HepG2 (cell line): ENCODE data around the gene CCDC97. TPM values are rescaled to one million over a fixed set of nuclear protein-coding genes. Genes with fewer than 3 reads are reported as not detected.
A peak's percentile ranks its signal among the peaks of the same experiment; 100 is the strongest.

Experiments used
- CREB1 ChIP-seq, 2 experiments: fragments of 450-650 bp in 1 of 2; IDR thresholded peaks; 2 replicates each; pipeline ENCODE4 v1.6.1; 2016 to 2017; ENCODE audit warnings: control low read depth in 1 of 2, mild to moderate bottlenecking in 1 of 2, missing compliant biosample characterization in 1 of 2, missing genetic modification characterization in 1 of 2
- DR1 ChIP-seq: sonication (generic); formaldehyde crosslinking; IDR thresholded peaks from 2 replicates; pipeline ENCODE4 v1.8.0; 2021; ENCODE audit warnings: mild to moderate bottlenecking, missing genetic modification reagents, inconsistent platforms
- FOXK1 ChIP-seq: sonication (generic); formaldehyde crosslinking; IDR thresholded peaks from 2 replicates; pipeline ENCODE4 v1.4.0; 2020; ENCODE audit warnings: low read depth, missing genetic modification reagents, borderline replicate concordance
- GTF2F1 ChIP-seq: fragments of 150-350 bp; IDR thresholded peaks from 2 replicates; pipeline ENCODE4 v1.6.1; 2014; ENCODE audit warnings: low read length
- HOXA5 ChIP-seq: sonication (generic); formaldehyde crosslinking; IDR thresholded peaks from 2 replicates; pipeline ENCODE4 v1.4.0; 2020; ENCODE audit warnings: missing genetic modification reagents
- JUNB ChIP-seq: sonication (generic); formaldehyde crosslinking; IDR thresholded peaks from 2 replicates; pipeline ENCODE4 v1.8.0; 2022; ENCODE audit warnings: missing genetic modification reagents, mild to moderate bottlenecking, borderline replicate concordance
- KDM2A ChIP-seq: sonication (generic); formaldehyde crosslinking; IDR thresholded peaks from 2 replicates; pipeline ENCODE4 v1.4.0; 2020; ENCODE audit warnings: low read depth, missing genetic modification reagents, borderline replicate concordance
- MBD4 ChIP-seq: IDR thresholded peaks from 2 replicates; pipeline ENCODE4 v1.6.1; 2012; ENCODE audit warnings: low read length, inconsistent platforms, borderline replicate concordance
- MED13 ChIP-seq: sonication (generic); formaldehyde crosslinking; IDR thresholded peaks from 2 replicates; pipeline ENCODE4 v1.5.0; 2020; ENCODE audit warnings: missing genetic modification reagents
- NFE2 ChIP-seq: sonication (generic); formaldehyde crosslinking; IDR thresholded peaks from 2 replicates; pipeline ENCODE4 v1.4.0; 2020; ENCODE audit warnings: missing genetic modification reagents
- POLR2A ChIP-seq, 2 experiments: IDR thresholded peaks; 2 replicates each; pipeline ENCODE4 v1.6.1; 2011; ENCODE audit warnings: low read depth in 2 of 2, low read length in 2 of 2, mild to moderate bottlenecking in 1 of 2, moderate library complexity in 1 of 2; ENCODE audit not compliant: insufficient read depth in 1 of 2
- PPARG ChIP-seq: conservative IDR thresholded peaks from 2 replicates; pipeline ENCODE4 v1.6.1; 2016; ENCODE audit warnings: missing biosample characterization, missing genetic modification reagents
- PRMT3 ChIP-seq: sonication (generic); formaldehyde crosslinking; IDR thresholded peaks from 2 replicates; pipeline ENCODE4 v1.8.1; 2022; ENCODE audit warnings: low read depth, mild to moderate bottlenecking, moderate library complexity, missing genetic modification reagents, borderline replicate concordance
- RARA ChIP-seq: IDR thresholded peaks from 2 replicates; pipeline ENCODE4 v1.6.1; 2016; ENCODE audit warnings: missing genetic modification reagents, missing compliant biosample characterization
- SIN3A ChIP-seq: IDR thresholded peaks from 2 replicates; pipeline ENCODE4 v1.6.1; 2011; ENCODE audit warnings: low read depth, mild to moderate bottlenecking, control low read depth, low read length, borderline replicate concordance
- TAF1 ChIP-seq: sonication (generic); formaldehyde crosslinking; IDR thresholded peaks from 2 replicates; pipeline ENCODE4 v1.4.0; 2020; ENCODE audit warnings: missing genetic modification reagents
- TSC22D2 ChIP-seq: sonication (generic); formaldehyde crosslinking; IDR thresholded peaks from 2 replicates; pipeline ENCODE4 v1.5.1; 2020; ENCODE audit warnings: missing genetic modification reagents, mild to moderate bottlenecking, borderline replicate concordance
- ZBTB8A ChIP-seq: sonication (generic); formaldehyde crosslinking; IDR thresholded peaks from 2 replicates; pipeline ENCODE4 v1.4.0; 2020; ENCODE audit warnings: mild to moderate bottlenecking, low read depth, missing genetic modification reagents, borderline replicate concordance
- ZNF556 ChIP-seq: sonication (generic); formaldehyde crosslinking; IDR thresholded peaks from 2 replicates; pipeline ENCODE4 v1.4.0; 2020; ENCODE audit warnings: mild to moderate bottlenecking, missing genetic modification reagents, borderline replicate concordance
- ZNF746 ChIP-seq: sonication (generic); formaldehyde crosslinking; IDR thresholded peaks from 2 replicates; pipeline ENCODE4 v1.8.0; 2022; ENCODE audit warnings: mild to moderate bottlenecking, missing genetic modification reagents
- polyA plus RNA-seq, 8 experiments: library from polyadenylated mRNA; depleted of rRNA in 3 of 8; stranded (reverse) in 7 of 8; unstranded in 1 of 8; fragments of >200 nt; fragmentation: Illumina TruSeq in 4 of 8; extraction: Trizol in 4 of 8; gene quantifications; 2 replicates each; pipeline versions ENCODE4 v1.2.1 to v1.2.3, GENCODE V29; 2011 to 2016; ENCODE audit warnings: low read depth in 4 of 8, missing spikeins in 1 of 8, mixed read lengths in 1 of 8; ENCODE audit not compliant: insufficient read depth in 1 of 8
- total RNA-seq, 5 experiments: library from RNA; depleted of rRNA; stranded (reverse); fragments of >200 nt; fragmentation: Illumina TruSeq; extraction: Trizol; gene quantifications; 2 replicates each; pipeline ENCODE4 v1.2.3, GENCODE V29; 2016; ENCODE audit warnings: low read depth in 1 of 5
- TF ChIP-seq, protein P1 (sequence below): IDR thresholded peaks from 2 replicates; pipeline ENCODE4 v1.6.1; 2016; ENCODE audit warnings: mild to moderate bottlenecking
- TF ChIP-seq, protein P2 (sequence below): sonication (generic); formaldehyde crosslinking; IDR thresholded peaks from 2 replicates; pipeline ENCODE4 v1.9.0; 2022; ENCODE audit warnings: missing genetic modification reagents, mild to moderate bottlenecking, borderline replicate concordance
- TF ChIP-seq, protein P3 (sequence below): sonication (generic); formaldehyde crosslinking; IDR thresholded peaks from 2 replicates; pipeline ENCODE4 v1.5.1; 2020; ENCODE audit warnings: missing genetic modification reagents, mild to moderate bottlenecking, borderline replicate concordance
- TF ChIP-seq, protein P4 (sequence below): IDR thresholded peaks from 2 replicates; pipeline ENCODE4 v1.6.1; 2018; ENCODE audit warnings: missing genetic modification reagents, mild to moderate bottlenecking, missing compliant biosample characterization

The CCDC97 gene
- total and polyA plus RNA-seq, 2 of the 13 experiments (the other 11 are each of a cell fraction or from before 2014, with no cell fraction given): 6.2 to 7.3 TPM

DNA sequence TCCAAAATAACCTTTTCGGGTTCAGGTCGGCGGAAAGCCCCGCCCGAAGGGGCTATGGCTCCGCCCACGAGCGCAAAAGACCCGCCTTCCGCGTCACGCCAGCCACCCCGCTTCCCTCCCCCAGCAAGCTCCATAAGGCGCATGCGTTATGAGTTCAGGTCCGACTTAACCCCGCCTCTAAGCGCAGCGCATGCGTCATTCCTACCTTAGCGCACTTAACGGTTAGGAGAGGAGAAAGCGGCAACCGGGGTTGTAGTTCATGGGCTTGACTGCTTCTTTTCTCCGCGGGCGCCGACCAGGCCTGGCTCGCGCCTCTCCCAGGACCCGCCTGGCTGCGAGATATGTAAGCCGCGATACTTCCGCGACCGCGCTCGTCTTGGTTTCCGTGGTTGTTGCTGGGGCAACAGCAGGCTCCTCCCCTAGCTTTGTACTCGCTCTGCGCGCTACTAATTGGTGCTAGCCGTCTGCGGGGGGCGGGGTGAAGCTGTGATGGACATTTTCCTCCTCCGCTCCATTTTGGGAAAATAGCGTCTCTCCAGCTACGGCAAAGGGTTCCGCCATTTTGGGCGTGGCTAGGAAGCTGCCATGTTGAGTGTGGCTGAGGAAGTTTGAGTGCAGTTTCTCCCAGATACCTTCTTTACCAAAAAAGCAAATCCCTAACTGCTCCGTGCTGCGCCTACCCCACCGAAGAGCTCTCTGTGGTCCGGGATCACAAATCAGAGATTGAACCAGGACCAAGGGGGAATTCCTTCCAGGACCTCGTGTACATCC, 54.0 kb downstream of the CCDC97 start, which contains the start of gene B9D2 (continued):
- TF ChIP-seq TSC22D2 (peak; percentile 45; the same call in 1 of the 2 replicates), PPARG (CRISPR knock-in tag) (no peak), MBD4 (no peak), GTF2F1 (no peak), CREB1 (IDR thresholded peaks at IDR 0.05) (peak; percentile 84), CREB1 (CRISPR knock-in tag; IDR thresholded peaks at IDR 0.05) (peak; percentile 87), NFE2 (CRISPR knock-in tag) (no peak), ZBTB8A (no peak), HOXA5 (CRISPR knock-in tag) (no peak), KDM2A (CRISPR knock-in tag) (peak; percentile 33; the same call in 1 of the 2 replicates), RARA (CRISPR knock-in tag) (0 out of 2 replicates have a peak, but pooled peaks have one; percentile 5), ZNF556 (no peak), MED13 (CRISPR knock-in tag) (no peak), POLR2A (IDR thresholded peaks at IDR 0.05; ENCODE audit: insufficient read depth in 1 of 2, low read depth in 2 of 2, low read length in 2 of 2) (peak; percentile 65 to 91; a peak in 3 of 4 replicates), TAF1 (peak; percentile 67), ZNF746 (no peak), PRMT3 (no peak), JUNB (no peak), FOXK1 (CRISPR knock-in tag) (0 out of 2 replicates have a peak, but pooled peaks have one; percentile 11), DR1 (CRISPR knock-in tag) (0 out of 2 replicates have a peak, but pooled peaks have one; percentile 22), SIN3A (peak; percentile 66; the same call in 1 of the 2 replicates)
- TF ChIP-seq, protein P1, sequence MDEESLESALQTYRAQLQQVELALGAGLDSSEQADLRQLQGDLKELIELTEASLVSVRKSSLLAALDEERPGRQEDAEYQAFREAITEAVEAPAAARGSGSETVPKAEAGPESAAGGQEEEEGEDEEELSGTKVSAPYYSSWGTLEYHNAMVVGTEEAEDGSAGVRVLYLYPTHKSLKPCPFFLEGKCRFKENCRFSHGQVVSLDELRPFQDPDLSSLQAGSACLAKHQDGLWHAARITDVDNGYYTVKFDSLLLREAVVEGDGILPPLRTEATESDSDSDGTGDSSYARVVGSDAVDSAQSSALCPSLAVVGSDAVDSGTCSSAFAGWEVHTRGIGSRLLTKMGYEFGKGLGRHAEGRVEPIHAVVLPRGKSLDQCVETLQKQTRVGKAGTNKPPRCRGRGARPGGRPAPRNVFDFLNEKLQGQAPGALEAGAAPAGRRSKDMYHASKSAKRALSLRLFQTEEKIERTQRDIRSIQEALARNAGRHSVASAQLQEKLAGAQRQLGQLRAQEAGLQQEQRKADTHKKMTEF (CRISPR knock-in tag): peak; percentile 50; the same call in 1 of the 2 replicates
- TF ChIP-seq, protein P2, sequence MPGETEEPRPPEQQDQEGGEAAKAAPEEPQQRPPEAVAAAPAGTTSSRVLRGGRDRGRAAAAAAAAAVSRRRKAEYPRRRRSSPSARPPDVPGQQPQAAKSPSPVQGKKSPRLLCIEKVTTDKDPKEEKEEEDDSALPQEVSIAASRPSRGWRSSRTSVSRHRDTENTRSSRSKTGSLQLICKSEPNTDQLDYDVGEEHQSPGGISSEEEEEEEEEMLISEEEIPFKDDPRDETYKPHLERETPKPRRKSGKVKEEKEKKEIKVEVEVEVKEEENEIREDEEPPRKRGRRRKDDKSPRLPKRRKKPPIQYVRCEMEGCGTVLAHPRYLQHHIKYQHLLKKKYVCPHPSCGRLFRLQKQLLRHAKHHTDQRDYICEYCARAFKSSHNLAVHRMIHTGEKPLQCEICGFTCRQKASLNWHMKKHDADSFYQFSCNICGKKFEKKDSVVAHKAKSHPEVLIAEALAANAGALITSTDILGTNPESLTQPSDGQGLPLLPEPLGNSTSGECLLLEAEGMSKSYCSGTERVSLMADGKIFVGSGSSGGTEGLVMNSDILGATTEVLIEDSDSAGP (CRISPR knock-in tag): peak; percentile 81; the same call in 1 of the 2 replicates
- TF ChIP-seq, protein P3, sequence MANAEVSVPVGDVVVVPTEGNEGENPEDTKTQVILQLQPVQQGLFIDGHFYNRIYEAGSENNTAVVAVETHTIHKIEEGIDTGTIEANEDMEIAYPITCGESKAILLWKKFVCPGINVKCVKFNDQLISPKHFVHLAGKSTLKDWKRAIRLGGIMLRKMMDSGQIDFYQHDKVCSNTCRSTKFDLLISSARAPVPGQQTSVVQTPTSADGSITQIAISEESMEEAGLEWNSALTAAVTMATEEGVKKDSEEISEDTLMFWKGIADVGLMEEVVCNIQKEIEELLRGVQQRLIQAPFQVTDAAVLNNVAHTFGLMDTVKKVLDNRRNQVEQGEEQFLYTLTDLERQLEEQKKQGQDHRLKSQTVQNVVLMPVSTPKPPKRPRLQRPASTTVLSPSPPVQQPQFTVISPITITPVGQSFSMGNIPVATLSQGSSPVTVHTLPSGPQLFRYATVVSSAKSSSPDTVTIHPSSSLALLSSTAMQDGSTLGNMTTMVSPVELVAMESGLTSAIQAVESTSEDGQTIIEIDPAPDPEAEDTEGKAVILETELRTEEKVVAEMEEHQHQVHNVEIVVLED (CRISPR knock-in tag): peak; percentile 70; the same call in 1 of the 2 replicates
- TF ChIP-seq, protein P4, sequence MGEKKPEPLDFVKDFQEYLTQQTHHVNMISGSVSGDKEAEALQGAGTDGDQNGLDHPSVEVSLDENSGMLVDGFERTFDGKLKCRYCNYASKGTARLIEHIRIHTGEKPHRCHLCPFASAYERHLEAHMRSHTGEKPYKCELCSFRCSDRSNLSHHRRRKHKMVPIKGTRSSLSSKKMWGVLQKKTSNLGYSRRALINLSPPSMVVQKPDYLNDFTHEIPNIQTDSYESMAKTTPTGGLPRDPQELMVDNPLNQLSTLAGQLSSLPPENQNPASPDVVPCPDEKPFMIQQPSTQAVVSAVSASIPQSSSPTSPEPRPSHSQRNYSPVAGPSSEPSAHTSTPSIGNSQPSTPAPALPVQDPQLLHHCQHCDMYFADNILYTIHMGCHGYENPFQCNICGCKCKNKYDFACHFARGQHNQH (CRISPR knock-in tag): no peak
